HG03575 (cell line): ENCODE data around the gene GOT1.
A peak's percentile ranks its signal among the peaks of the same experiment; 100 is the strongest.

Experiments used
- ATAC-seq: cut with Tn5 transposase; IDR thresholded peaks from one replicate; pipeline ENCODE4 v1.9.1; 2021; ENCODE audit not compliant: unreplicated experiment, insufficient number of reproducible peaks, low FRiP score; ENCODE audit errors: extremely low read depth

GOT1 gene

DNA sequence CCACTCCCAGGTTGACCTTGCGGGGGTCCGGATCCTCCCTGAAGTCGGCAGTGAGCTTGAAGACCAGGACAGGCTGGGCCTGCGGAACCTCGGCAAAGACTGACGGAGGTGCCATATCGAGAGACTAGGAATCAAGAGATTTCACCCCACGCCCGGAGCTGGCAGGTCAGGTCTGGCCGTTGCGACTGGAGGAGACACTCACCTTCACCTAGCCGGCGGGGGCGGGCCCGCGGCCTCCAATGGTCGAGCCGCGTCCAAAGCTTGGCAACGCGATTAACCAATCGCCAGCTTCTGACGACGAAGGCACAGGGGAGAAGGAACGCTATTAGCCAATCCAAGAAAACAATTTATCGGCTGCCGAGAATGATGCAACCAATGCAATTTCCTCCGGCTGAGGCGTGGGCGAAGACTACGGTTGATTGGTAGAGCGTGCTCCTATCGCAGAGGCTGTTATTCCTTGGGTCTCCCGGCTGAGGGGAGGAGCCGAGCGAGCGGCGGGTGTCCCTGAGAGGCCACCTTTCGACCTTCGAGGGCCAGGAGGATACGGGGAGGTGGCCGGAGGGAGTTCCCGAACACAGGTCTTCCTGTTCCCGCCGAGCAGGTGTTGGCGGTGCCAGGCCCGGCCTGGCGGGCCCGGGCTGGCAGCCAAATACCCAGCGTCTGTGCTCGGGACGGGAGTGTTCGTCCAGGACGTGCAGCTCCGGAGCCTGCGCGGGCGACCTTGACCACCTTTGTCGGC is at the start of gene GOT1:
Gene GOT1, minus strand, starts transcription at position 174 of the 739 bp plus-strand sequence. Its CDS starts 59 bp downstream, at position 115.
- ATAC-seq: peak; percentile 93

DNA sequence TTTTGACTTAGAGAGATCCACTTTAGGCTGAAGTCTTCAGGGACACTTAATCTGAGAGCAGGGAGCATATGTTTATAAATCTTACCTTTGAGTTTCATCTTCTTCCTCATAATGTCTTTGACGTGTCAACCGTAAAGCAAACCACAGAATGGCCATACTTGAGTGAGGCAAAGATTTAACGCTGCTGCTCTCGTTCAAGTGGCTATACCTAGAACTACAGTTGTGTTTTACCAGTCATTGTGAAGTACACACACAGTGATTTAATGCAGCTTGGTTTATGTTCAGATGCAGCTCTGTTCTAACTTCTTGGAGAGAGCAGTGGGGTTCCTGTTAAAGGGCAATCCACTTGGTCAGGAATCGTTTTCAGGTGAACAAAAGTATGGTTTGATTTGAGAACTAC is 39.9 kb upstream of the GOT1 start:
- ATAC-seq: no peak

DNA sequence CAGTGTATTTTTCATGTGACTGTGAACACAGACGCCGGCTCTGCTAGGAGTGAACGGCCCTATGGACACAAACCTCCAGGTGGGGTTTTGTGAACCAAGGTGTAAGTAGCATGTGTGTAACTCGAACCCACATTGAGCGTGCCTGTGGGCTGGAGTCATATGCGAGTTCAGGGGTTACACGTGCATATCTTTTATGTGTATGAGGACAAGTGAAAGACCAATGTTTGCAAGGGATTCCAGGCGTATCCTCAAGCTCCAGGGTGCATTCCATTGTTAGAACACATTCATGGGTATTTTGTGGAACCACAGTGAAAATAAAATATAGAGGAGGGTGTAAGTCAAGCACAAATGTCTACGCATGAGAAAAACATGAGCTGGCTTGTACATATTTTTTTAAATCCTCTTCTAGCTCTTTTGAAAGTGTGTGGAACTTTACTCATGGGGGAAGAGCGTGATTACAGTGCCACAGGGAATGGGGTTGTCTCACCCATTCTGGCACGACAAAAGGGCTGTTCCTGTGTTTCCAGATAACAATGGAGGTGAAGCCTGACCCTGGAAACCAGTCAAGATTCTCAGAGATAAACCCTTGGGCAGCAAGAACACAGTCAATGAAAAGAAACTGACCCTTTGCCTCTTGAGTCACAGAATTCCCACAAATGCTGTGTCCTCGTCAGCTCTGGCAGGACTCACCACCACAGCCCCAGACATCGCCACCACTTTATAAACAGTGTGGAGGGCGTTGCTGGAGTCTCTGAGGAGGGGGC is 37.0 kb upstream of the GOT1 start:
- ATAC-seq: no peak

- no peak for ATAC-seq
Observed at GRCh38 chr10:99466632-99467223, 36.3 kb upstream of the GOT1 start.

- no peak for ATAC-seq
Observed at GRCh38 chr10:99461230-99461629, 30.8 kb upstream of the GOT1 start.

GRCh38 chr10:99460070-99460469 is 29.6 kb upstream of the GOT1 start:
- no peak for ATAC-seq

DNA sequence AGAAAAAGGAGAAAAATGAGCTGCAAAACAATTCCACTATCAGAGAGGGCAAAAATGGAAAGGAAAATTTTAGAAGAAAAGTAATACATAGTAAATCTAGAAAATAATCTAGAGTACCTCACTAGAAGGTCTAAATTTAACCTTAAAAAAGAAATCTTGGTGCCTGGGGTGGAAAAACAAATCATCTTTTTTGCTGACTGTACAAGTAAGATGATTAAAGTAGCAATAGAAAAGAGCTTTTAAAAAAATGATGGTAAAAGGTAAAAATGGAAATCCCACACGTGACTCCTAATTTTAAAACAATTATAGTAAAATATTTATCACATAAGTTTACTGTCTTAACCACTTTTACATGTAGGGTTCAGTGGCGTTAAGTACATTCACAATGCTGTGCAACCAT is 28.8 kb upstream of the GOT1 start:
- no peak for ATAC-seq

- no peak for ATAC-seq
Observed at GRCh38 chr10:99457813-99458212, 27.4 kb upstream of the GOT1 start.

GRCh38 chr10:99456931-99457288 is 26.5 kb upstream of the GOT1 start:
- ATAC-seq: no peak

DNA sequence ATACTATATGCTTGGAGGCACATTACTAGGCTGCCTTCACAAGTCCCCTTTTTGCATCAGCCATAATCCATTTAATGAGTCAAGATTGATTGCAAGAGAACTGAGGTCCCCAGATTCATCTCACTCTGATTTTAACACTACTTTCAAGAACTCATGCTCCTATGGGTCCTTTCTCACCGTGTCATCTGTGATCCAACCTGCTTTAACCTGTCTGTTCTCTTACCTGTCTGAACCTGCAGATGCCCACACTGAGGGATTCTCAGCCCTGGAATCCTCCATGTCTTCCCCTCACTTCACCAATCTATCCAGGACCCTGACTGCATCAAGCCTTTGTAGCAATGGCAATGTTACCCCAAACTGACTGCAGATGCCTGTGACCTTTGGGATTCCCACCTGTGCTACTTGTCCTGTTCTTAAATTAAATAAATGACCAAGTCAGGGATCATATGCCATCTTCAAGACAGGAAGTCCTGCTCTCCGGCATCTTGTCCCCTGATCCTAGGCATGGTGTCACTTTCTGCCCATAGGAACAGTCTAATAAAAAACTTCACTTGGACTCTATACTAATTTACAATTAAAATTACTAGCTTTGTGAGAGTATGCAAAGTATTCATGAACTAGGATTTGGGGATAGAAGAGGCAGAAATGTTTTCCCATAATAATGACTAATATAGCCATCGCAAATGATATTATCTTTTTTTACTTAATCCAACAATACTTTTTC is 25.9 kb upstream of the GOT1 start:
- no peak for ATAC-seq

- ATAC-seq: no peak
Observed at GRCh38 chr10:99451981-99452380, 21.6 kb upstream of the GOT1 start.

DNA sequence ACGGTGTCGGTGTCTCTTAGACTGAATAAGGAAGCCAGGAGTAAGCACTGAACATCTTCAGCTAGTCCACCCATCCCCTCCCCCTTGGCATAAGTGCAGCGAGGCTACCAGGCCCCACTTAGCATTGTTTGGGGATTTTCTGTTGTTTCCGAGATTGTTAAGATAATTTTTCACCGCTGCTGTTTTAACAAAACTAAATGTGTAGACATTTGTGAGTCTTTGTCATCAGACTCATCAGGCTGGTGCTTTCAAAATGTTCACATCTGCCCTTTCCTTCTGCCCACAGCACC is 21.0 kb upstream of the GOT1 start:
- no peak for ATAC-seq

DNA sequence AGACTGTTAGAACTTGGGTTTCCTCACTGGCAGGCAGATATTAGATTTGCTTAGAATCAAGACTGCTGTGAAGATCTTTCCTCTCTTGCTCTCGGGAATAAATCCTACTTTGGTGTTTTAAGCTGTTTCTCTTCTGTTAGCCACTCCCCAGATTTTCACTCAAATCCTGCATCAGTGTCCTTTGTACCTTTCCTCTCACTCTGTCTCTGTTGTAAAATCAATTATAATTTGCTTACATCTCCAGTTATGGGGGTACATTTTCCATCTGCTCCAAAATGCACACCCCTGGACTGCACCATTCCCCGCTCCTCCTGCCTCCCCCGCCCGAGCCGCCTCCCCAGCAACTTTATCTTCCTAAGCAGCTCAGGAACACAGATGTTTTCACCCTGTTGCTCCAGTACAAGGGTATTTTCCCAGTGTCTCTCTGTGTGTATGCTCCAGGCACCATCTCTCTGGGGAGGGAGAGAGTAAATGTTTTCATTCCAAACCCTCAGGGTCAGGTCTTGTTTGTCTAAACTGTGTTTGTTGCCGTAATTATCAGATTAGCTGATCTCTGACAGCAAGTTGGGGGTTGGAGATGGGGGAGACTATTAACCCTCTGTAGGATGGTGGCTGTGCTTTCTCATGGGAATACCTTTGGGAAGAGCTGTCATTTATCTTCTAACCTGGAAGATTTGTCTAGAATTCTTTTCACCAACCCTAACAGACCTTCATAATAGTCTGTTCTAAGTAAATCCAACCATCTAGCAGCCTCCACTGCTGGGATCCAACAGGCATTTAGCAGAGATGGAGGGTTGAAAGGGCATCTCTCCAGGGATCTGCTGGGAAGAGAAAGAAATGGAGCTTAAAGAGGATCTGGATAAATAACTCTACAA is 20.4 kb upstream of the GOT1 start:
- ATAC-seq: no peak

- no peak for ATAC-seq
Observed at GRCh38 chr10:99450156-99450555, 19.7 kb upstream of the GOT1 start.

GRCh38 chr10:99449023-99449422 is 18.6 kb upstream of the GOT1 start:
- ATAC-seq: no peak

GRCh38 chr10:99444383-99445045 is 14.1 kb upstream of the GOT1 start:
- no peak for ATAC-seq

DNA sequence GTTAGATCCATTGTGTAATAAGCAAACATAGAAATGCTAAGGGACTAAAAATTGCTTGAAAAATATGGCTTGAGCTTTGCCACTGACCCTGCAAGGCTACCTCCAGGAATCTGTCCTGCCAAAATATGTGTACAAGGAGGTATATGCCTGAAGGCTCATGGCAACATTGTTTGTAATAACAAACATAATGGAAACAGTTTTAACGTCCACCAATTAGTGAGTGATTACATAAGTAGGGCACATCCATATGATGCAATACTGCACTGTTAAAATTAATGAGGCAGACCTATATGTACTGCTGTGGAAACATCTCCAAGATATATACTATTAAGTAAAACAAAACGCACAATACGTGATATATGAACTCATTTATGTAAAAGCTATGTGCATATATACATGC is 13.1 kb upstream of the GOT1 start:
- no peak for ATAC-seq

GRCh38 chr10:99442394-99442793 is 12.0 kb upstream of the GOT1 start:
- no peak for ATAC-seq
